H9 (cell line): Measurements from ENCODE around the gene TMEM182. TPM values are rescaled to one million over a fixed set of nuclear protein-coding genes. Genes with fewer than 3 reads are reported as not detected.

Experiments used
- DNase-seq: peaks from one replicate; pipeline ENCODE4 v3.0.0-alpha.2; 2017
- H2AFZ ChIP-seq: one replicate; pipeline ENCODE4 v1.6.1; 2013; ENCODE audit warnings: mild to moderate bottlenecking, low read length, control low read depth, moderate library complexity
- H2AK5ac ChIP-seq: 2 replicates; pipeline ENCODE4 v1.6.1; 2013; ENCODE audit warnings: low read length, control low read depth, mixed read lengths; ENCODE audit not compliant: insufficient read length
- H2BK120ac ChIP-seq: one replicate; pipeline ENCODE4 v1.6.1; 2013; ENCODE audit warnings: low read depth, mild to moderate bottlenecking, low read length, control low read depth, inconsistent platforms; ENCODE audit not compliant: poor library complexity, severe bottlenecking
- H2BK12ac ChIP-seq: 2 replicates; pipeline ENCODE4 v1.6.1; 2013; ENCODE audit warnings: low read length, control low read depth, mixed read lengths, low read depth; ENCODE audit not compliant: insufficient read length
- H2BK15ac ChIP-seq: 2 replicates; pipeline ENCODE4 v1.6.1; 2013; ENCODE audit warnings: low read depth, low read length, control low read depth
- H2BK20ac ChIP-seq: one replicate; pipeline ENCODE4 v1.6.1; 2013; ENCODE audit warnings: low read depth, mild to moderate bottlenecking, low read length, control low read depth, inconsistent platforms; ENCODE audit not compliant: poor library complexity, severe bottlenecking
- H2BK5ac ChIP-seq: 2 replicates; pipeline ENCODE4 v1.6.1; 2013; ENCODE audit warnings: low read length, control low read depth, mixed read lengths; ENCODE audit not compliant: insufficient read length
- H3K14ac ChIP-seq: 2 replicates; pipeline ENCODE4 v1.6.1; 2013; ENCODE audit warnings: low read length, control low read depth; ENCODE audit not compliant: insufficient read depth
- H3K18ac ChIP-seq: 2 replicates; pipeline ENCODE4 v1.6.1; 2013; ENCODE audit warnings: low read depth, mild to moderate bottlenecking, mixed read lengths, low read length, control low read depth; ENCODE audit not compliant: insufficient read length
- H3K23ac ChIP-seq: 2 replicates; pipeline ENCODE4 v1.6.1; 2013; ENCODE audit warnings: low read length, control low read depth, mixed read lengths, low read depth; ENCODE audit not compliant: insufficient read length
- H3K23me2 ChIP-seq: 2 replicates; pipeline ENCODE4 v1.6.1; 2013; ENCODE audit warnings: low read depth, mild to moderate bottlenecking, mixed read lengths, low read length, control low read depth; ENCODE audit not compliant: insufficient read length, poor library complexity, severe bottlenecking
- H3K27ac ChIP-seq: 2 replicates; pipeline ENCODE4 v1.5.1; 2013; ENCODE audit warnings: low read length, control low read depth, mixed read lengths, low read depth; ENCODE audit not compliant: insufficient read length
- H3K27me3 ChIP-seq: 2 replicates; pipeline ENCODE4 v1.6.1; 2013; ENCODE audit warnings: low read length, control low read depth, inconsistent platforms; ENCODE audit not compliant: insufficient read depth
- H3K4ac ChIP-seq: 2 replicates; pipeline ENCODE4 v1.6.1; 2013; ENCODE audit warnings: low read depth, mild to moderate bottlenecking, control low read depth, inconsistent platforms, low read length, moderate library complexity
- H3K4me1 ChIP-seq: 2 replicates; pipeline ENCODE4 v1.6.1; 2013; ENCODE audit warnings: low read length, control low read depth, inconsistent platforms; ENCODE audit not compliant: insufficient read depth
- H3K4me2 ChIP-seq: 2 replicates; pipeline ENCODE4 v1.6.1; 2013; ENCODE audit warnings: low read length, control low read depth, mixed read lengths; ENCODE audit not compliant: insufficient read length, insufficient read depth
- H3K56ac ChIP-seq: 2 replicates; pipeline ENCODE4 v1.6.1; 2013; ENCODE audit warnings: low read depth, mild to moderate bottlenecking, mixed read lengths, low read length, control low read depth; ENCODE audit not compliant: insufficient read length
- H3K79me1 ChIP-seq: 2 replicates; pipeline ENCODE4 v1.6.1; 2013; ENCODE audit warnings: low read depth, mild to moderate bottlenecking, moderate library complexity, low read length, control low read depth, inconsistent platforms; ENCODE audit not compliant: insufficient read depth, poor library complexity, severe bottlenecking
- H3K79me2 ChIP-seq: 2 replicates; pipeline ENCODE4 v1.6.1; 2013; ENCODE audit warnings: low read length, control low read depth, inconsistent platforms; ENCODE audit not compliant: insufficient read depth
- H3K9ac ChIP-seq: 2 replicates; pipeline ENCODE4 v1.6.1; 2013; ENCODE audit warnings: low read length, control low read depth, mixed read lengths; ENCODE audit not compliant: insufficient read length; ENCODE audit errors: extremely low read depth
- H3K9me3 ChIP-seq: one replicate; pipeline ENCODE4 v1.6.1; 2013; ENCODE audit warnings: low read depth, low read length, inconsistent platforms; ENCODE audit not compliant: control insufficient read depth
- H3T11ph ChIP-seq: one replicate; pipeline ENCODE4 v1.6.1; 2013; ENCODE audit warnings: mild to moderate bottlenecking, low read length, control low read depth, inconsistent platforms
- H4K20me1 ChIP-seq: one replicate; pipeline ENCODE4 v1.6.1; 2013; ENCODE audit not compliant: control insufficient read depth, insufficient read length, insufficient read depth
- H4K5ac ChIP-seq: 2 replicates; pipeline ENCODE4 v1.6.1; 2013; ENCODE audit warnings: low read depth, mild to moderate bottlenecking, mixed read lengths, low read length, control low read depth; ENCODE audit not compliant: insufficient read length
- H4K8ac ChIP-seq: replicated peaks from 2 replicates; pipeline ENCODE4 v1.6.1; 2013; ENCODE audit warnings: low read length, control low read depth, mixed read lengths, low read depth; ENCODE audit not compliant: insufficient read length
- H4K91ac ChIP-seq: 2 replicates; pipeline ENCODE4 v1.6.1; 2013; ENCODE audit warnings: low read depth, mild to moderate bottlenecking, moderate library complexity, mixed read lengths, low read length, control low read depth; ENCODE audit not compliant: insufficient read length
- H3K27ac Mint-ChIP-seq, 3 experiments: 2 replicates in 2 of 3; 3 replicates in 1 of 3; pipeline ENCODE4 v1.8.0; 2020 to 2021; ENCODE audit warnings: mixed read lengths in 3 of 3, mild to moderate bottlenecking in 1 of 3, moderate library complexity in 1 of 3
- H3K27me3 Mint-ChIP-seq: 2 replicates; pipeline ENCODE4 v1.8.0; 2021; ENCODE audit warnings: low read depth, mild to moderate bottlenecking, moderate library complexity, mixed read lengths
- H3K36me3 Mint-ChIP-seq, 3 experiments: 2 replicates in 2 of 3; 3 replicates in 1 of 3; pipeline ENCODE4 v1.8.0; 2020 to 2021; ENCODE audit warnings: low read depth in 3 of 3, mixed read lengths in 3 of 3; ENCODE audit not compliant: insufficient read depth in 1 of 3
- H3K4me1 Mint-ChIP-seq, 2 experiments: 2 replicates each; pipeline ENCODE4 v1.8.0; 2020; ENCODE audit warnings: mixed read lengths in 2 of 2
- H3K4me3 Mint-ChIP-seq, 2 experiments: 2 replicates in 1 of 2; 3 replicates in 1 of 2; pipeline ENCODE4 v1.8.0; 2020 to 2021; ENCODE audit warnings: mild to moderate bottlenecking in 2 of 2, mixed read lengths in 2 of 2, moderate library complexity in 1 of 2
- H3K9me3 Mint-ChIP-seq, 2 experiments: 2 replicates in 1 of 2; 3 replicates in 1 of 2; pipeline ENCODE4 v1.8.0; 2020; ENCODE audit warnings: mild to moderate bottlenecking in 2 of 2, mixed read lengths in 2 of 2, moderate library complexity in 1 of 2
- WGBS: extraction: QIAGEN DNeasy Blood & Tissue Kit; methylation state at CpG from one replicate; pipeline ENCODE4 v1.1.7; 2013; ENCODE audit warnings: missing lambda C conversion rate, low lambda C conversion rate, mixed read lengths; ENCODE audit not compliant: insufficient read length; ENCODE audit errors: extremely low coverage; 5-methylcytosine and 5-hydroxymethylcytosine counted together
- total RNA-seq: library from RNA; stranded (reverse); gene quantifications from 2 replicates; pipeline ENCODE4 v1.2.1, GENCODE V29; 2021
- TF ChIP-seq, protein P1 (sequence below): fragments of 200-600 bp; sonication (generic); conservative IDR thresholded peaks from 3 replicates; pipeline ENCODE4 v1.8.0; 2021; ENCODE audit warnings: antibody characterized with exemption, mild to moderate bottlenecking

Gene TMEM182
- total RNA-seq, 1 experiment from 2014 or later = 3.6 TPM

DNA sequence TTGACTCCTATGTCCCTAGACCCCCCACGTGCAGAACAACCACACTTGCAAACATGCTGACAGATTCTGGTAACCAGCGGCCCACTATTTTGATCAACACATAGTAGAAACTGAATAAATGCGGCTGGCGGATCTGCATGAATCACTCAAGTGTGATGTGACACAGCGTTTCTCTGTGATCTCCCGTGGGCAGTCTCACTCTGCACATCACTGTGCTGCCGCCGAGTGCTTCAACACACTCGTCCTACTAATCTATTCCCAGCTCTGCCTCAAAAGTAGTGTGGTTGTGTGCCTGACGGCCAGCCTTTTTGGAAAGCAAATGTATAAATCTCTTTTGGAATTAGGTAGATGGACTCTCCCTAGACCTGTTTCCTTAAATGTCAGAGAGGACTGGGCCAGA lies 37.3 kb upstream of the TMEM182 start:
- no peak overlapping the region for H2AK5ac ChIP-seq
- no peaks in the 10 kb centered on the region for H3K9me3 ChIP-seq
- no peak overlapping the region for H2BK120ac ChIP-seq
- H2BK5ac ChIP-seq = no peak overlapping the region
- TF ChIP-seq, protein P1, sequence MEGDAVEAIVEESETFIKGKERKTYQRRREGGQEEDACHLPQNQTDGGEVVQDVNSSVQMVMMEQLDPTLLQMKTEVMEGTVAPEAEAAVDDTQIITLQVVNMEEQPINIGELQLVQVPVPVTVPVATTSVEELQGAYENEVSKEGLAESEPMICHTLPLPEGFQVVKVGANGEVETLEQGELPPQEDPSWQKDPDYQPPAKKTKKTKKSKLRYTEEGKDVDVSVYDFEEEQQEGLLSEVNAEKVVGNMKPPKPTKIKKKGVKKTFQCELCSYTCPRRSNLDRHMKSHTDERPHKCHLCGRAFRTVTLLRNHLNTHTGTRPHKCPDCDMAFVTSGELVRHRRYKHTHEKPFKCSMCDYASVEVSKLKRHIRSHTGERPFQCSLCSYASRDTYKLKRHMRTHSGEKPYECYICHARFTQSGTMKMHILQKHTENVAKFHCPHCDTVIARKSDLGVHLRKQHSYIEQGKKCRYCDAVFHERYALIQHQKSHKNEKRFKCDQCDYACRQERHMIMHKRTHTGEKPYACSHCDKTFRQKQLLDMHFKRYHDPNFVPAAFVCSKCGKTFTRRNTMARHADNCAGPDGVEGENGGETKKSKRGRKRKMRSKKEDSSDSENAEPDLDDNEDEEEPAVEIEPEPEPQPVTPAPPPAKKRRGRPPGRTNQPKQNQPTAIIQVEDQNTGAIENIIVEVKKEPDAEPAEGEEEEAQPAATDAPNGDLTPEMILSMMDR = no peak
- no peaks in the 10 kb centered on the region for H3K4me1 ChIP-seq
- H2BK15ac ChIP-seq = no peak overlapping the region
- WGBS = no CpG with 5 or more reads among the region's 10 CpGs
- no peaks in the 10 kb centered on the region for H4K20me1 ChIP-seq
- no peak overlapping the region for H2AFZ ChIP-seq
- no peak overlapping the region for H3K27ac ChIP-seq
- no peaks in the 10 kb centered on the region for H3K23me2 ChIP-seq
- no peak overlapping the region for H3K9ac ChIP-seq
- H3K18ac ChIP-seq = no peak overlapping the region
- no peak overlapping the region for H3K56ac ChIP-seq
- H3K27me3 ChIP-seq = no peaks in the 10 kb centered on the region
- no peak overlapping the region for H4K8ac ChIP-seq
- no peaks in the 10 kb centered on the region for H3K79me1 ChIP-seq
- Mint-ChIP-seq H3K36me3 (peaks cover 25 to 69% (median 59%) of the 10 kb centered on the region in 3 experiments), H3K4me1 (no peaks in the 10 kb centered on the region), H3K4me3 (no peak overlapping the region), H3K27ac (no peak overlapping the region), H3K27me3 (no peaks in the 10 kb centered on the region), H3K9me3 (no peaks in the 10 kb centered on the region)
- no peak overlapping the region for H2BK20ac ChIP-seq
- no peak overlapping the region for H3K14ac ChIP-seq
- H2BK12ac ChIP-seq = no peak overlapping the region
- H3K4me2 ChIP-seq = no peak overlapping the region
- H3T11ph ChIP-seq = no peak overlapping the region
- peak overlapping the region; percentile 40 for H3K23ac ChIP-seq
- H3K79me2 ChIP-seq = no peaks in the 10 kb centered on the region
- no peak for DNase-seq
- H3K4ac ChIP-seq = no peak overlapping the region
- H4K5ac ChIP-seq = no peak overlapping the region
- H4K91ac ChIP-seq = no peak overlapping the region
